ENCODE data around the gene TP53BP2.

The TP53BP2 gene

GRCh38 chr1:223794136-223794880, 51.4 kb downstream of the TP53BP2 start:
- no peak for DNase-seq

DNA sequence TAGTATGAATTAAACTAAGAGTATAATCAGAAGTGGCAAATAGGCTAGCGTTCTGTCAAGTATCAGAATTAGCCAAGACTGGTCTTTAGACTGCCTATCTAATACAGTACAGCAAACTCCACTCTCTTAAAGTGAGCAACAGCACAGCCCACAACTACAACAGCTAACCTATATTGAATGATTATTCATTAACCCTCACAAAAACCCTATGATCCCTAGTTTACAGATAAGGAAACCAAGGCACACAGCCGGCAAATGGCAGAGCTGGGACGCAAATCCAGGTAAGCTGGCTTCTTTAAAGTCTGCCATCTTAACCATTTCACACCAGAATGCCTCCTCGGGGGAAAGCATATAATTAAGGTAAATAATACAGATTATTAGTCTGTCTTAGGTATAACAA, 52.0 kb downstream of the TP53BP2 start:
- no peak for DNase-seq

GRCh38 chr1:223792046-223792445, 53.7 kb downstream of the TP53BP2 start:
- no peak for DNase-seq

- no peak for DNase-seq
These were observed 56.9 kb downstream of the TP53BP2 start for GRCh38 chr1:223788746-223789415.

DNA sequence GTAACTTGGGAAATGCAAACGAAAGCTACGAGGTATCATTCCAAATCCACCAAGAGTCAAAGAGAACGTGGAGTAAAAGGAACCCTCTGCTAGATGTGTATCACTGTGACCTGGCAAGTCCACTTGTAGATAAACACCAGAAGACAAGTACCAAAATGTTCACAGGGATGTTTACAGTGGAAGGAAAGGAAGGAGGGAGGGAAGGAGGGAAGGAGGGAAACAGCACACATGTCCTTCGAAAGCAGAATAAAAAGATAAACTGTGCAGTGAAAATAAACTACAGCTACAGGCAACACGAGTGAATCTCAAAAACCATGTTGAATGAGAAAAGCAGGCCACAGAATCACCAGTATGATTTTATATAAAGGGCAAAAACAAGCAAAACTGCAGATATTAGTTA, 59.9 kb downstream of the TP53BP2 start:
- no peak for DNase-seq

- DNase-seq, result no peak
These were observed 61.2 kb downstream of the TP53BP2 start for GRCh38 chr1:223784541-223784940.

GRCh38 chr1:223783676-223784075, 62.1 kb downstream of the TP53BP2 start:
- DNase-seq, result no peak

- DNase-seq, result no peak
These were observed 64.8 kb downstream of the TP53BP2 start for GRCh38 chr1:223780949-223781348.

DNA sequence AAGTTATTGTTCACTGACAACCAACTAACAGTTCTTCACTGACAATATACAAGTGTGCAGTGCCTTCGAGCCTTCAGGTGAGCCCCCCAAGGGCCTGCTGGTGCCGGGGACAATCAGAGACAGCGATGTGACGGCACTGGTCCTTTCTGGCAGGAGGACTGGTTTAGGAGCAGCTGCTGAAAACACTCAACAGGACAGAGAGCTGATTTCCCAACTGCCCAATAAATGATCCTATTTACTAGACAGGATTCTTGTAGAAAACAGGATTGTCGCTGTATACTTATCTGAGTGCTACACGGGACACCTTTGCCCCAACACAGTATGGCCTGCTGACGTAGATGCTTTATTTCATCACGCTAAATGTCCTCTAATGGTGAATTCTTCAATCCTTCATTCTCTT, 65.4 kb downstream of the TP53BP2 start:
- DNase-seq, result no peak

DNA sequence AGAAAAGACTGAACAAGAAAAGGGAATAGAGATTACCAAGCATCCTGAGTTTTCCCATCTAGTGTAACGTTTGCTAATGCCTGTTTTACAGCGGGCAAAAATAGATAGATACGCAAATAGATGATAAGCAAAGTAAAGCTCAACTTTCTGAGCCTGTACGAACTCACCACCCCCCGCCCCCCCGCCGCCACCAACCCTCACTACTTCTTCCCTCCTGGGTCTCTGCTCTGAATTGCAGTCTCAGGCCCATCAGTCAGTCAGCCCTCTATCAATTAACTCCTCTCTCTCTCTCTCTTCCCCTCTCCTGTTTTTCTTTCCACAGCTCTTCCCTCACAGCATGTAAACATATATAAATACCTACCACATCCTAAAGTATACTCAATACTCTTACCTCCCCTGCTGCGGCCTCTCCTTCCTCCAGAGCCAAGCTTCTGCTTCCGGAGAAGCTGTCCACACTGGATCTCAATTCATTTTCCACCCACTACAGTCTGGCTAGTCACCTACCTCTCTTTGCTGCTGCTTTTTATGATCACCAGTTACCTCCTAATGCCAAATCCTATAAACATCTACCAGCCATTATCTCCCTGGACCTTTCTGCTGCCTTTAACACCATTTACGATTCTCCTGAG, 68.8 kb downstream of the TP53BP2 start:
- DNase-seq, result no peak

DNA sequence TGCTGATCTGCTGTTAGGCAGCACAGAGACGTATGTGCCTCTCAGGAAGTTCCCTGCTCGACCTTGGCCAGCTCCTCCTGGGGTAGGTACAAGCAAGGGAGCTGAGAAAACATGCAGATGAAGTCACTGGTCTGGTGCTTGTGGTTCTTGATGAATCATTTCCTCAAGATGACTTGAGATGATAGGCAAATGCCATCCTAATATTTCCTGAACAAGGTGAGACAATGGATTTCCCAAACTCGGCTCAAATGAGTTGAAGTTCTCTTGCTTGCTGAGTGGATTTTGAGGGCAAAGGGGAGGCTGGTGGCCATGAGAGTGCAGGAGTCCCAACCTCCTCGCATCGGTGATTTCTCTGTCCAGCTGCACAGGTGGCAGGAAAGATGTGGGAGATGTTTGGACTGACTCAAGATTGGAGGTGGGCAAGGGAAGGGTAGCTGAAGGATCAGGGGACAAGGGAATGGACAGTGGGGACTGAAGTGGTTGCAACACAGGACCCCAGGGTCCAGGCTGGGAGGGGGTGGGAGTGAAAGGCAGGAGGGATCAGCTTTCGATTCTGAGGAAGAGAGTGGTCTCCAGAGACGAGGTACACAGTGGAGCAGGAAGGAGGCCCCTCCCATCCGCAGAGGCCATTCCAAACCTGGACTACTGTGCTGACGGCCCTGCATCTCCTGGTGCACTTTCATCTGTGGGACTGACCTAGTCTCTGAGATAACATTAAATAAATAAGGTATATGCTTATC, 69.5 kb downstream of the TP53BP2 start:
- no peak for DNase-seq

DNA sequence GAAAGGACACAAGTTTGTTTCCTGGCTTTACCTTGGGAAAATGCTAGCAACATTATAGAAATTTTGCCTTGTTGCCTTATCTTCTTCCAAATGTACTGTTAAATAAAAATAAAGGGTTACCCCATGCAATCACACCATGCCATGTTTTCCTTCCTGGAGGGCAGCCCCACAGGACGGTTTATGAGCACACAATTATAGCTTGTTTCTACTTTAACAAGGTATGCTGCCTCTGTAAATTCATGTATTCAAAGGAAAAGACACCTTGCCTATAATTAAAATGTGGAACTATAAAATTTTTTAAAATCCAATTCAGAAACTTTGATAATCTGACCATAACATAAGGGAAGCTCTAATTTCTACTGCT, 70.1 kb downstream of the TP53BP2 start:
- no peak for DNase-seq

DNA sequence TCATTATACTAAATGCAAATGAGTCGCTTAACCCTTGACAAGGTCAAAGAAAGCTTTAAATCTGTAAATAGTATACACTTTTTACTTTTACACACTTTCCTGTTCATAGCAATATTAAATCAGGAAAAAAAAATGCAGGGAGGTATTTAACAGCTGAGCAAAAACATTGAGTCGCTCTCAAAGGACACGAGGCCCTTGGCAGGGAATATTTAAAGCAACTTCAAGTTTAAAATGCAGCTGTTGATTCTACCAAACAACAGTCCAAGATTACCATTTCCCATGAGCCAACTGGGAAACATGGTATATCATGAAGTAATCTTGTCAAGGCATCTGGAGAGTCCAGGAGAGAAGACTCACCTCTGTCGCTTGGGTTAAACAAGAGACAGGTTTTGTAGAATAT, 70.7 kb downstream of the TP53BP2 start:
- no peak for DNase-seq

- no peak for DNase-seq
These were observed 71.5 kb downstream of the TP53BP2 start for GRCh38 chr1:223774134-223774814.

GRCh38 chr1:223772771-223773160, 73.0 kb downstream of the TP53BP2 start:
- no peak for DNase-seq

DNA sequence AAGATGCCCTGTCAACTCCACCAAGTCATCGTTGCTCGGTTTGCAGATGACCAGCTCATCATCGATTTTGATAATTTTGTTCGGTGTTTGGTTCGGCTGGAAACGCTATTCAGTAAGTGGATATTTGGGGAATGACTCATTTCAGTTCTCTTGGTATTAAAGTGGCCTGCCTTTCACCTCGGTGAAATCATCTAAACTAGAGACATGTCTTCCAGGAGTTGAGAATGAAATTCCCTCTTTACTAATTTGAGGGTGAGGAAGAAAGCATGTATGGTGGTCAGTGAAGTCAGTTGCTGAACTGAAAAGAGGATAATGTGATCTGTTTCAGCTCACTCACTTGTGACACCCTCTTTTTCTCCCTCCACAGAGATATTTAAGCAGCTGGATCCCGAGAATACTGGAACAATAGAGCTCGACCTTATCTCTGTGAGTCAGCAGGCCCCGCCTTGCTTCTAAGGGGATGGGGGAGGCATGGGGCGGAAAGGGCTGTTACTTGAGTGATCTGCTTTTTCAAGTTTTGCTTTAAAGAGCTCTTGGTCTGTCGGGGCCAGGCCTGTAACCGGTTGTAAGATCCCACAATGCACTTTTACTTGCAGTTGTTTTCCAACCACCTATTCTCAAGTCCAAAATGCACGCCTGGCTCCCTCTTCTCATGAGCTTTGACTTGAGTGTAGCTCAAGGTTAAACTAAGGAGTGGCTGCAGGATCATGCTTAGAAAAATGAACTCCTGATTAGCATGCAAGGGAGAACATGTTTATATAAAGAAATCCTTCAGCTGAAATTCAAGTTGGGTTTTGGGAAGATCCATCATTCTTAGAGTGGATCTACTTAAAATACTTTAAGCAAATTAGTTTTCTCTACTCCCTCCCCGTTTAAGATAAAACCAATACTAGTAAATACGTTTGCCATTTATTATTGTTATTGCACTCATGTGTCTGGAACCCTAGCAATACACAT, 73.7 kb downstream of the TP53BP2 start:
- no peak for DNase-seq

- no peak for DNase-seq
These were observed 74.3 kb downstream of the TP53BP2 start for GRCh38 chr1:223771469-223771813.

DNA sequence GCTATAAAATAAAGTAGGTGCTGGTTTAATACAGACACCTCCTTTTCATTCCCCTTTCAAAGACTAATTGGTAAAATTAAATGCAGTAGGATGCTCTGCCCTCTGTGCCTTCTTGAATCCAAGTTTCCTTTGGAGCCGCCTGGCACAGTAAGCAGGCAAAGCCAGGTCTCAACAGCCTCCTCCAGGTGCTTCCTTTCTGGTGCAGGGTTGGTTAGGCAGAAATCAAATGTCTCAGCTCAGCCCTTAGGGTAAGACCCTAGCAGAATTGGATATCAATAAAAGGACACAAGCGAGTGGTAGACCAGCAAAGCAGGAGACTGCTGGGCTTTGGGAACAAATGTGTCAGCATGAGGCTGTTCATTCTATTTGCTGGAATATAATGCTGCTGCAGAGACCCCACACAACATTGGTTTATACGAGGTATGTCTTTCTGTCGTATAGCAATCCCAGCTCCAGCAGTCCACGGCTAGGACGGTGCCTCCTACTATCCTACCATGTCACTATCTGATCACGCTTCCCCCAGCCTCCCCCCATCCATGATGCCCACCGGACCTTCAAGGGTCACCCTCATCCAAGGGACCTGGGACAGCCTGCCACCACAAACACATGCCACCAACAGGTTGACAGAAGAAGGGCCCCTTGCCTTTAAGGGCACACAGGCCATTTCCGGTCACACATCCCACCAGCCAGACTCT, 75.0 kb downstream of the TP53BP2 start:
- DNase-seq, result no peak

GRCh38 chr1:223765719-223766340, 79.9 kb downstream of the TP53BP2 start:
- no peak for DNase-seq

DNA sequence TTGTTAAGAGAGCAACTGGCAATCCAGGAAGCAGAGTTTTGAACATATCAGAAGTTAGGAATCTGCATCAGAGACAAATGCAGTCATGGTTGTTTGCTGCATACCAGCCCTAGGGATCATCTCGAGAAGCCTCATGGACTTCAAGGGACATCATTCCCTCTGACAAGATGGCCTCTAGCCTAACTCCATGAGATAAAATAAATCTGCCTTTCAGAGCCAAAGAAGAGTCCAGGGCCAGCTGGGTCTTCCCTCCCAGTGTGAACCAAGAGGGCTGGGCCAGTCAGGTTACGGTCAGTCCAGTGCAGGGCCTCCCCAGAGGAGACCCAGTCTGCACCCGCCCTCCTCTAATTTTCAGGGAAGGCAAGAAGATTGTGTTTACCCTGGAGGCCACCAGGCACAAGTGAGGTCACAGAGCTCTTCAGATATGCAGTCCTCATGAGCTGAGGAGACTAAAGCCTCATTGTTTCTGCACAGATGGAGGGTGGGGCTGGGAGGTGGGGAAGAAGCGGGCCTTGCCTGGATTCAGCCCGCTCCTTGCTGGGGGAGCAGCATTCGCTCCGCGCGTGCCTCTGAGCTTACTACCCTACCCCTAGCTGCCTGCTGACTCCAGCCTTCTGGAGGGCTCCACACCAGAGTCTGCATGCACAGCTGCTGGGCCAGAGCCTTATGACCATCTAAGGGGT, 80.6 kb downstream of the TP53BP2 start:
- DNase-seq, result no peak

All from MV-4-11 (cell line).